Small intestine (tissue), 7 donors: ENCODE results near the gene CCDC30. TPM values are rescaled to one million over a fixed set of nuclear protein-coding genes. Genes with fewer than 3 reads are reported as not detected.

Experiments
- DNase-seq, 2 donors: peaks; one replicate each; pipeline versions ENCODE4 v3.0.0 to v3.0.0-alpha.2; 2013
- FAIRE-seq: peaks from 2 replicates; lab custom pipeline; 2012; peaks lifted over from hg19 to GRCh38; lab: Jason Lieb, UNC
- H3K27ac ChIP-seq, 3 donors: one replicate each; pipeline ENCODE4 v1.5.1; 2013; ENCODE audit warnings: low read length in 2 of 3, mild to moderate bottlenecking in 2 of 3, control low read depth in 1 of 3, inconsistent platforms in 1 of 3, low read depth in 1 of 3, moderate library complexity in 1 of 3
- H3K27me3 ChIP-seq, 3 donors: one replicate each; pipeline ENCODE4 v1.6.1; 2013; ENCODE audit warnings: low read length in 3 of 3, inconsistent platforms in 1 of 3; ENCODE audit not compliant: control insufficient read depth in 3 of 3, insufficient read depth in 3 of 3
- H3K36me3 ChIP-seq, 3 donors: one replicate each; pipeline ENCODE4 v1.6.1; 2013; ENCODE audit warnings: low read length in 3 of 3, inconsistent platforms in 1 of 3, low read depth in 1 of 3, mild to moderate bottlenecking in 1 of 3, moderate library complexity in 1 of 3; ENCODE audit not compliant: control insufficient read depth in 3 of 3, insufficient read depth in 2 of 3
- H3K4me1 ChIP-seq, 3 donors: one replicate each; pipeline ENCODE4 v1.6.1; 2013; ENCODE audit warnings: low read length in 2 of 3, inconsistent platforms in 1 of 3, low read depth in 1 of 3, mild to moderate bottlenecking in 1 of 3, moderate library complexity in 1 of 3; ENCODE audit not compliant: control insufficient read depth in 3 of 3, insufficient read depth in 2 of 3
- H3K4me3 ChIP-seq, 3 donors: one replicate each; pipeline ENCODE4 v1.5.1; 2013; ENCODE audit warnings: low read length in 3 of 3, control low read depth in 1 of 3, inconsistent platforms in 1 of 3, low read depth in 1 of 3, mild to moderate bottlenecking in 1 of 3, moderate library complexity in 1 of 3
- H3K9me3 ChIP-seq, 2 donors: one replicate each; pipeline ENCODE4 v1.6.1; 2013; ENCODE audit warnings: low read depth in 1 of 2, low read length in 1 of 2; ENCODE audit not compliant: control insufficient read depth in 2 of 2, insufficient read depth in 1 of 2
- WGBS, 3 donors: extraction: QIAGEN DNeasy Blood & Tissue Kit; methylation state at CpG; one replicate each; pipeline ENCODE4 v1.1.7; 2013; 5-methylcytosine and 5-hydroxymethylcytosine counted together
- polyA plus RNA-seq, 4 donors: library from polyadenylated mRNA; stranded (reverse) in 3 of 4; unstranded in 1 of 4; fragments of 200-250 nt in 3 of 4; fragments of 120-200 nt in 1 of 4; gene quantifications; one replicate each; pipeline versions ENCODE4 v1.2.1 to v1.2.3, GENCODE V29; 2013
- donor health status: healthy with polysubstance abuse.
- donor health status: control.
- donor health status: control.
- donor health status: Bipolar disorder and iron deficiency.
- donor health status: healthy.

Gene CCDC30
- polyA plus RNA-seq, 4 donors, result 0.67 to 4.4 (median 0.84) TPM

- H3K36me3 ChIP-seq, result peaks cover 0 to 4% (median 0%) of the 10 kb centered on the region in 3 donors
- H3K27ac ChIP-seq, result no peak overlapping the region
- H3K27me3 ChIP-seq, result no peaks in the 10 kb centered on the region
- DNase-seq (no peak), FAIRE-seq (no peak)
- WGBS, 3 donors, result 84 to 91% (median 85%) methylated on average over 2 of the region's 2 CpGs
- no peaks in the 10 kb centered on the region for H3K4me1 ChIP-seq
- no peaks in the 10 kb centered on the region for H3K9me3 ChIP-seq
- no peak overlapping the region for H3K4me3 ChIP-seq
These were observed 183.0 kb downstream of the CCDC30 start for GRCh38 chr1:42646056-42646455.

GRCh38 chr1:42657201-42657600 is 194.1 kb downstream of the CCDC30 start:
- Histone ChIP-seq H3K4me1 (peaks cover 2 to 15% (median 4%) of the 10 kb centered on the region in 3 donors), H3K27me3 (no peaks in the 10 kb centered on the region), H3K27ac (peak overlapping the region in 1 of 3 donors; percentile 90), H3K9me3 (no peaks in the 10 kb centered on the region), H3K4me3 (peak overlapping the region in 1 of 3 donors; percentile 95), H3K36me3 (peaks cover 0 to 3% (median 2%) of the 10 kb centered on the region in 3 donors)
- DNase-seq (peak in 1 of 2 donors; percentile 13), FAIRE-seq (no peak)
- WGBS, 3 donors, result 87 to 94% (median 88%) methylated on average over 5 of the region's 5 CpGs

- Histone ChIP-seq H3K27ac (peak within 1 kb of the TSS; percentile 68 to 90 (median 77)), H3K27me3 (no peaks in the 10 kb centered on the region), H3K36me3 (peaks cover 0 to 6% (median 2%) of the 10 kb centered on the region in 3 donors), H3K4me1 (peaks cover 2 to 15% (median 4%) of the 10 kb centered on the region in 3 donors), H3K4me3 (peak within 1 kb of the TSS; percentile 62 to 95 (median 72)), H3K9me3 (no peaks in the 10 kb centered on the region)
- FAIRE-seq (no peak), DNase-seq (peak; percentile 95 to 98)
- WGBS, 3 donors, result 0% methylated on average over 53 of the region's 53 CpGs
These were observed 195.1 kb downstream of the CCDC30 start, which contains the start of gene PPIH for GRCh38 chr1:42657981-42658876. PPIH (plus strand) TSS chr1:42658423; CDS start chr1:42658447, 24 bp downstream.

- FAIRE-seq, result no peak
- H3K4me3 ChIP-seq, result peak overlapping the region; percentile 62 to 95 (median 72)
- no peak for DNase-seq
- H3K27me3 ChIP-seq, result no peaks in the 10 kb centered on the region
- WGBS, 3 donors, result 4 to 6% (median 4%) methylated on average over 20 of the region's 20 CpGs
- no peaks in the 10 kb centered on the region for H3K9me3 ChIP-seq
- H3K36me3 ChIP-seq, result peaks cover 0 to 9% (median 2%) of the 10 kb centered on the region in 3 donors
- peaks cover 2 to 15% (median 4%) of the 10 kb centered on the region in 3 donors for H3K4me1 ChIP-seq
- peak overlapping the region in 2 of 3 donors; percentile 68 to 90 for H3K27ac ChIP-seq
These were observed 195.8 kb downstream of the CCDC30 start for GRCh38 chr1:42658877-42659337.

- Histone ChIP-seq H3K4me1 (peaks cover 2 to 15% (median 4%) of the 10 kb centered on the region in 3 donors), H3K9me3 (no peaks in the 10 kb centered on the region), H3K27me3 (no peaks in the 10 kb centered on the region), H3K4me3 (no peak overlapping the region), H3K36me3 (peaks cover 2 to 19% (median 3%) of the 10 kb centered on the region in 3 donors), H3K27ac (no peak overlapping the region)
- DNase-seq, result no peak
- no peak for FAIRE-seq
- 49 to 72% (median 62%) methylated on average over 3 of the region's 3 CpGs for WGBS, 3 donors
These were observed 197.9 kb downstream of the CCDC30 start for GRCh38 chr1:42660907-42661500.

GRCh38 chr1:42669936-42670335 is 206.8 kb downstream of the CCDC30 start:
- DNase-seq (no peak), FAIRE-seq (no peak)
- Histone ChIP-seq H3K36me3 (peaks cover 9 to 45% (median 12%) of the 10 kb centered on the region in 3 donors), H3K4me1 (no peaks in the 10 kb centered on the region), H3K4me3 (no peak overlapping the region), H3K27me3 (no peaks in the 10 kb centered on the region), H3K9me3 (no peaks in the 10 kb centered on the region), H3K27ac (no peak overlapping the region)
- WGBS, 3 donors, result 94 to 99% (median 97%) methylated on average over 3 of the region's 3 CpGs

GRCh38 chr1:42670425-42670824 is 207.3 kb downstream of the CCDC30 start:
- peaks cover 9 to 44% (median 12%) of the 10 kb centered on the region in 3 donors for H3K36me3 ChIP-seq
- FAIRE-seq, result no peak
- no peaks in the 10 kb centered on the region for H3K9me3 ChIP-seq
- no peak overlapping the region for H3K27ac ChIP-seq
- 98% methylated on average over 4 of the region's 4 CpGs for WGBS, 3 donors
- no peak for DNase-seq
- H3K4me1 ChIP-seq, result no peaks in the 10 kb centered on the region
- H3K4me3 ChIP-seq, result no peak overlapping the region
- no peaks in the 10 kb centered on the region for H3K27me3 ChIP-seq

- H3K4me3 ChIP-seq, result no peak overlapping the region
- no peak overlapping the region for H3K27ac ChIP-seq
- FAIRE-seq, result no peak
- no peaks in the 10 kb centered on the region for H3K4me1 ChIP-seq
- peaks cover 1 to 39% (median 9%) of the 10 kb centered on the region in 3 donors for H3K36me3 ChIP-seq
- H3K9me3 ChIP-seq, result no peaks in the 10 kb centered on the region
- DNase-seq, result no peak
- no peaks in the 10 kb centered on the region for H3K27me3 ChIP-seq
These were observed 211.1 kb downstream of the CCDC30 start for GRCh38 chr1:42674214-42674613.
